Kidney epithelial cell (primary cell): ENCODE measurements around the gene F8. TPM values are rescaled to one million over a fixed set of nuclear protein-coding genes. Genes with fewer than 3 reads are reported as not detected.

Experiments
- DNase-seq: peaks from one replicate; pipeline ENCODE4 v3.0.0-alpha.2; 2010; ENCODE audit warnings: low read depth
- H3K27me3 ChIP-seq: 2 replicates; pipeline ENCODE4 v1.6.0; 2011; ENCODE audit warnings: low read length; ENCODE audit not compliant: control insufficient read depth, insufficient read depth
- H3K36me3 ChIP-seq: 2 replicates; pipeline ENCODE4 v1.5.1; 2011; ENCODE audit warnings: low read length; ENCODE audit not compliant: control insufficient read depth, insufficient read depth
- H3K4me3 ChIP-seq: 2 replicates; pipeline ENCODE4 v1.5.1; 2011; ENCODE audit warnings: low read depth, mild to moderate bottlenecking, control low read depth, low read length
- CTCF ChIP-seq: IDR thresholded peaks from 2 replicates; pipeline ENCODE4 v1.5.1; 2011; ENCODE audit warnings: mild to moderate bottlenecking, moderate library complexity, low read length, control low read depth, inconsistent platforms; ENCODE audit not compliant: insufficient read depth, poor library complexity, severe bottlenecking
- total RNA-seq: library from RNA; depleted of rRNA; stranded (reverse); fragments of >200 nt; gene quantifications from 2 replicates; pipeline ENCODE4 v1.2.3, GENCODE V29; 2015

The F8 gene
- total RNA-seq, 1 donor from 2014 or later: 3.3 TPM

- H3K4me3 ChIP-seq: no peak overlapping the region
- no peaks in the 10 kb centered on the region for H3K36me3 ChIP-seq
- H3K27me3 ChIP-seq: no peaks in the 10 kb centered on the region
- DNase-seq: no peak
- no peak for TF ChIP-seq CTCF
These were observed 207.2 kb downstream of the F8 start for GRCh38 chrX:154815274-154815818.

DNA sequence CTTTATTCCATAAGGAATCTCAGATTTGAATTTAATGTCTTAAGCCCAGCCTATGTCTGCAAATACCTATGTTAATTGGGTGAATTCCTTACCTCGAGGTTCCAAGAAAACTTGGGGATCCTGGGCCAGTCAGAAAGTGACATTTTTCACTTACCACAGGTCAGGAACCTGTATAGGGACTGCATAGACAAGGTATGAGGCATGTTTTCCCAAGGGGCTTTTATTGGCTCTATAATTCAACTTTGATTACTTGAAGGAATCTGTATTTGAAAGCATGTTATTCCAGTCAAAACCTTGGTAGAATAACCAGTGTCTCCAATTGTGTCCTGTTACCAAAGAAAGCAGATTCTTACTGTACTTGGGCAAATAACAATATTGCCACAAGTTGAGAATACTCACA is 208.7 kb downstream of the F8 start:
- no peak for TF ChIP-seq CTCF
- DNase-seq: no peak
- H3K4me3 ChIP-seq: no peak overlapping the region
- H3K36me3 ChIP-seq: no peaks in the 10 kb centered on the region
- H3K27me3 ChIP-seq: no peaks in the 10 kb centered on the region

DNA sequence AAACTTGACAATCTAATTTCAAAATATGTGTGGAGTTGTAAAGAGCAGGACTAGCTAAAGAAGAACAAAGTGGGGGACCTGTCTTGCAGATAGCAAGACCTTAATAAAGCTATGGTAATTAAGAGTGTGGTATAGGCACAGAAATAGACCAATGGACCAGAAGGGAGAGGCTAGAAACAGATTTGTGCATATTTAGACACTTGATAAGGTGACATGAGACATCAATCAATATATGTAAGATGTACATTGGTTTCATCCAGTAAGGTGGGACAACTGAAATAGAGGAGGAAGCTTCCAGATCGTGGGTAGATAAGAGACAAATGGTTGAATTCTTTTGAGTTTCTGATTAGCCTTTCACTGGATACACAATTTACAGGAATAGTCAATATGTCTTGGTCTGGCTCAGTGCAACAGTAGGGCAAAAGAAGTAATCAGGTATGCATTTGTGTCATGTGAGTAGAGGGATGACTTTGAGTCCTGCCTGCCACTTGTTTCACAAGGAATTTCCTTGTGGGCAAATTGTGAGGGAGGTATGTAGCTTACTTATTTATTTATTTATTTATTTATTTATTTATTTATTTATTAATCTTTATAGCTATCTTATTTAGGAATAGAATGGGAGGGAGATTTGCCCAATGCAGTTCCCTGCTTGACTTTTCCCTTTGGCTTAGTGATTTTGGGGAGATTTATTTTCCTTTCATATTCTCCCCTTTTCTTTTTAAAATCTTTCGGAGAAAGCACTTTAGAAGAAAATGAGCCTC is 210.0 kb downstream of the F8 start:
- Histone ChIP-seq H3K36me3 (no peaks in the 10 kb centered on the region), H3K27me3 (no peaks in the 10 kb centered on the region), H3K4me3 (no peak overlapping the region)
- no peak for TF ChIP-seq CTCF
- DNase-seq: no peak

GRCh38 chrX:154809939-154810665 is 212.4 kb downstream of the F8 start:
- no peak for DNase-seq
- Histone ChIP-seq H3K36me3 (no peaks in the 10 kb centered on the region), H3K4me3 (no peak overlapping the region), H3K27me3 (no peaks in the 10 kb centered on the region)
- TF ChIP-seq CTCF: no peak

GRCh38 chrX:154806837-154807501 is 215.6 kb downstream of the F8 start:
- DNase-seq: no peak
- Histone ChIP-seq H3K27me3 (no peaks in the 10 kb centered on the region), H3K4me3 (no peak overlapping the region), H3K36me3 (no peaks in the 10 kb centered on the region)
- no peak for TF ChIP-seq CTCF
